GM12878 (cell line): ENCODE results near the gene SLCO2B1. TPM values are rescaled to one million over a fixed set of nuclear protein-coding genes. Genes with fewer than 3 reads are reported as not detected.

Source experiments
- ATAC-seq: fragments of 200-7000 bp; cut with Tn5 transposase; 3 replicates; pipeline ENCODE4 v1.9.1; 2020; ENCODE audit warnings: mild to moderate bottlenecking, moderate library complexity
- BruUV-seq: library from RNA; stranded (reverse); fragments of 400-500 nt; replicated peaks from 2 replicates; lab custom pipeline; 2021; lab: Mats Ljungman, UMichigan
- CTCF ChIA-PET: fragments of 300-600 bp; sonication (Branson Sonifier 250); formaldehyde crosslinking; extraction: SDS; loops from one replicate; lab custom pipeline; 2021; ENCODE audit warnings: inconsistent platforms; lab: Yijun Ruan, JAX
- POLR2A ChIA-PET: fragments of 350-600 bp; formaldehyde crosslinking; extraction: SDS; loops from one replicate; lab custom pipeline; 2021; ENCODE audit warnings: inconsistent platforms; lab: Charles Lee
- RAD21 ChIA-PET: fragments of 300-600 bp; sonication (Branson Sonifier 250); formaldehyde crosslinking; loops from one replicate; lab custom pipeline; 2023; ENCODE audit warnings: antibody characterized with exemption; ENCODE audit not compliant: unreplicated experiment; lab: Charles Lee
- SMC1A ChIA-PET: fragments of 300-600 bp; sonication (Branson Sonifier 250); formaldehyde crosslinking; loops from one replicate; lab custom pipeline; 2023; ENCODE audit not compliant: unreplicated experiment, uncharacterized antibody; lab: Charles Lee
- DNase-seq: peaks from one replicate; pipeline ENCODE4 v3.0.0-alpha.2; 2011; ENCODE audit warnings: low read depth, low spot score
- FAIRE-seq: peaks from 3 replicates; lab custom pipeline; 2011; peaks lifted over from hg19 to GRCh38; lab: Jason Lieb, UNC
- H2AFZ ChIP-seq: 2 replicates; pipeline ENCODE4 v1.6.0; 2011; ENCODE audit warnings: low read depth, low read length, control low read depth; ENCODE audit not compliant: control insufficient read depth
- H3K27ac ChIP-seq: 2 replicates; pipeline ENCODE4 v1.5.1; 2011; ENCODE audit warnings: control low read depth; ENCODE audit not compliant: control insufficient read depth, insufficient read depth
- H3K27me3 ChIP-seq, 2 experiments: replicated peaks in 1 of 2; 2 replicates each; pipeline versions ENCODE4 v1.6.0 to v1.6.1; 2011; ENCODE audit warnings: low read length in 1 of 2; ENCODE audit not compliant: control insufficient read depth in 2 of 2, insufficient read depth in 2 of 2
- H3K36me3 ChIP-seq, 2 experiments: 2 replicates each; pipeline ENCODE4 v1.5.1; 2011; ENCODE audit warnings: low read length in 1 of 2; ENCODE audit not compliant: control insufficient read depth in 2 of 2, insufficient read depth in 2 of 2
- H3K4me1 ChIP-seq: 2 replicates; pipeline ENCODE4 v1.6.1; 2011; ENCODE audit warnings: mild to moderate bottlenecking, low read length, moderate library complexity, mixed read lengths; ENCODE audit not compliant: control insufficient read depth, insufficient read depth
- H3K4me2 ChIP-seq: 2 replicates; pipeline ENCODE4 v1.6.0; 2011; ENCODE audit warnings: control low read depth; ENCODE audit not compliant: control insufficient read depth, insufficient read depth
- H3K4me3 ChIP-seq: fragments of 200-600 bp; sonication (generic); 2 replicates; pipeline ENCODE4 v1.5.1; 2016
- H3K79me2 ChIP-seq: 2 replicates; pipeline ENCODE4 v1.6.0; 2011; ENCODE audit warnings: low read length; ENCODE audit not compliant: control insufficient read depth, insufficient read depth
- H3K9ac ChIP-seq: 2 replicates; pipeline ENCODE4 v1.8.0; 2011; ENCODE audit warnings: low read length, control low read depth, mixed read lengths; ENCODE audit not compliant: control insufficient read depth, insufficient read depth
- H3K9me3 ChIP-seq: replicated peaks from 3 replicates; pipeline ENCODE4 v1.5.1; 2011; ENCODE audit warnings: mild to moderate bottlenecking, low read length; ENCODE audit not compliant: control insufficient read depth, insufficient read depth
- H4K20me1 ChIP-seq: 2 replicates; pipeline ENCODE4 v1.6.0; 2011; ENCODE audit not compliant: control insufficient read depth, insufficient read depth
- CBX3 ChIP-seq: fragments of 200-600 bp; sonication (generic); IDR thresholded peaks from 2 replicates; pipeline ENCODE4 v1.6.1; 2016; ENCODE audit warnings: low read depth, borderline replicate concordance
- CEBPB ChIP-seq, 2 experiments: fragments of 150-350 bp in 1 of 2; IDR thresholded peaks; 2 replicates each; pipeline ENCODE4 v1.6.1; 2012 to 2014; ENCODE audit warnings: low read depth in 2 of 2, low read length in 2 of 2, borderline replicate concordance in 1 of 2, inconsistent platforms in 1 of 2
- CREM ChIP-seq: IDR thresholded peaks from 2 replicates; pipeline ENCODE4 v1.6.1; 2014; ENCODE audit warnings: antibody characterized with exemption, low read depth
- DPF2 ChIP-seq: fragments of 450-650 bp; IDR thresholded peaks from 2 replicates; pipeline ENCODE4 v1.6.1; 2017; ENCODE audit warnings: mild to moderate bottlenecking
- HDGF ChIP-seq: fragments of 450-650 bp; IDR thresholded peaks from 2 replicates; pipeline ENCODE4 v1.6.1; 2016; ENCODE audit warnings: antibody characterized with exemption
- KAT2A ChIP-seq: conservative IDR thresholded peaks from 2 replicates; pipeline ENCODE4 v1.6.1; 2011; ENCODE audit warnings: low read depth, low read length; ENCODE audit not compliant: control insufficient read depth
- SIX5 ChIP-seq: IDR thresholded peaks from 2 replicates; pipeline ENCODE4 v1.6.1; 2011; ENCODE audit warnings: mild to moderate bottlenecking, low read depth, low read length, moderate library complexity; ENCODE audit not compliant: severe bottlenecking
- SMARCA5 ChIP-seq: fragments of 450-650 bp; IDR thresholded peaks from 2 replicates; pipeline ENCODE4 v1.6.1; 2017; ENCODE audit warnings: mild to moderate bottlenecking
- SMC3 ChIP-seq: IDR thresholded peaks from 2 replicates; pipeline ENCODE4 v1.6.1; 2011; ENCODE audit warnings: low read length, improper control_type of control experiment, borderline replicate concordance
- SUPT20H ChIP-seq: IDR thresholded peaks from 2 replicates; pipeline ENCODE4 v1.6.1; 2011; ENCODE audit warnings: low read depth, mild to moderate bottlenecking, low read length, moderate library complexity, borderline replicate concordance; ENCODE audit not compliant: control insufficient read depth
- YY1 ChIP-seq: IDR thresholded peaks from 2 replicates; pipeline ENCODE4 v1.6.1; 2011; ENCODE audit warnings: low read depth, mild to moderate bottlenecking, low read length
- WGBS: methylation state at CpG from one replicate; pipeline ENCODE4 v1.1.6; 2016; ENCODE audit warnings: low lambda C conversion rate; ENCODE audit not compliant: insufficient replicate concordance, insufficient coverage; ENCODE audit errors: missing lambda C conversion rate; 5-methylcytosine and 5-hydroxymethylcytosine counted together
- in situ Hi-C: fragments of 300-500 bp; cut with MboI; formaldehyde crosslinking; loops from 9 replicates; pipeline ENCODE4 v1.14.3; 2018; ENCODE audit warnings: mixed read lengths
- intact Hi-C: fragments of 100-400 bp; cut with micrococcal nuclease; formaldehyde crosslinking; loops from one replicate; pipeline ENCODE4 v1.14.2; 2022; ENCODE audit not compliant: unreplicated experiment
- polyA plus RNA-seq, 11 experiments: library from polyadenylated mRNA; depleted of rRNA in 4 of 11; unstranded in 6 of 11; stranded (reverse) in 5 of 11; fragments of >200 nt; fragmentation: Nextera tagmentation in 4 of 11; fragmentation: Illumina TruSeq in 1 of 11; extraction: Ambion mirVana in 4 of 11; extraction: Trizol in 1 of 11; gene quantifications; 1 replicate in 1 of 11; 2 replicates in 10 of 11; pipeline versions ENCODE4 v1.2.1 to v1.2.3, GENCODE V29; 2011 to 2016; ENCODE audit warnings: inconsistent platforms in 2 of 11, missing spikeins in 2 of 11, low read depth in 1 of 11
- total RNA-seq, 4 experiments: library from RNA; depleted of rRNA in 3 of 4; stranded (reverse); fragments of >200 nt in 3 of 4; fragmentation: Illumina TruSeq in 1 of 4; extraction: Trizol in 1 of 4; gene quantifications; 2 replicates each; pipeline versions ENCODE4 v1.2.1 to v1.2.3, GENCODE V29; 2013 to 2021
- TF ChIP-seq, protein P1 (sequence below): fragments of 450-650 bp; IDR thresholded peaks from 2 replicates; pipeline ENCODE4 v1.6.1; 2016; ENCODE audit warnings: mild to moderate bottlenecking, moderate library complexity, borderline replicate concordance
- TF ChIP-seq, protein P2 (sequence below): IDR thresholded peaks from 2 replicates; pipeline ENCODE4 v1.6.1; 2012; ENCODE audit warnings: low read depth, low read length, improper control_type of control experiment
- TF ChIP-seq, protein P3 (sequence below): fragments of 450-650 bp; IDR thresholded peaks from 2 replicates; pipeline ENCODE4 v1.6.1; 2017; ENCODE audit warnings: mild to moderate bottlenecking, moderate library complexity
- TF ChIP-seq, protein P4 (sequence below): IDR thresholded peaks from 2 replicates; pipeline ENCODE4 v1.6.1; 2011; ENCODE audit warnings: low read depth, mild to moderate bottlenecking, low read length, moderate library complexity, borderline replicate concordance; ENCODE audit errors: extremely low read depth

The SLCO2B1 gene
- total and polyA plus RNA-seq, 10 of the 15 experiments (the other 5 are each of a cell fraction or from before 2014, with no cell fraction given), result 0.05 to 3.5 (median 0.93) TPM; not detected in 2

DNA sequence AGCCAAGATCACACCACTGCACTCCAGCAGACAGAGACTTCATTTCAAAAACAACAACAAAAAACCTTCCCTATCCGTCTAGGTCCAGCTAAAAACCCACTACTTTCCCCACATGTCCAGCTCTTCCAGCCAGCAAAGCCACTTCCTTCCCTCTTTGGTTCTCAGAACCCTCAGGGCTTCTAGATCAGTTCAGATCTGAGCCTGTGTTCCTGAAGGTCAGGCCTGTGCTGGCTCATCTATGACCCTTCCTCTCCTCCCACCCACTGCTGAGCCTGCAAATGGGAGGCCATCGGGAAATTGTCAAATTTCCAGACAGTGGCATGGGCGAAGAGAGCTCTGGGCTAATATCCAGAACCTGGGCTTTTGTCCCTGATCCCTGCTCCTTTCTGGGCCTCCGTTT is 37.8 kb downstream of the SLCO2B1 start:
- CTCF ChIA-PET, result interaction anchor here (1.1 to 1.4 kb wide), 4 partner anchors 18 to 50 kb away, joined by 3 to 5 read pairs (median 4); no protein-coding TSS in a partner anchor
- no TSS peak for BruUV-seq
- DNase-seq, result no peak
- TF ChIP-seq, protein P1, sequence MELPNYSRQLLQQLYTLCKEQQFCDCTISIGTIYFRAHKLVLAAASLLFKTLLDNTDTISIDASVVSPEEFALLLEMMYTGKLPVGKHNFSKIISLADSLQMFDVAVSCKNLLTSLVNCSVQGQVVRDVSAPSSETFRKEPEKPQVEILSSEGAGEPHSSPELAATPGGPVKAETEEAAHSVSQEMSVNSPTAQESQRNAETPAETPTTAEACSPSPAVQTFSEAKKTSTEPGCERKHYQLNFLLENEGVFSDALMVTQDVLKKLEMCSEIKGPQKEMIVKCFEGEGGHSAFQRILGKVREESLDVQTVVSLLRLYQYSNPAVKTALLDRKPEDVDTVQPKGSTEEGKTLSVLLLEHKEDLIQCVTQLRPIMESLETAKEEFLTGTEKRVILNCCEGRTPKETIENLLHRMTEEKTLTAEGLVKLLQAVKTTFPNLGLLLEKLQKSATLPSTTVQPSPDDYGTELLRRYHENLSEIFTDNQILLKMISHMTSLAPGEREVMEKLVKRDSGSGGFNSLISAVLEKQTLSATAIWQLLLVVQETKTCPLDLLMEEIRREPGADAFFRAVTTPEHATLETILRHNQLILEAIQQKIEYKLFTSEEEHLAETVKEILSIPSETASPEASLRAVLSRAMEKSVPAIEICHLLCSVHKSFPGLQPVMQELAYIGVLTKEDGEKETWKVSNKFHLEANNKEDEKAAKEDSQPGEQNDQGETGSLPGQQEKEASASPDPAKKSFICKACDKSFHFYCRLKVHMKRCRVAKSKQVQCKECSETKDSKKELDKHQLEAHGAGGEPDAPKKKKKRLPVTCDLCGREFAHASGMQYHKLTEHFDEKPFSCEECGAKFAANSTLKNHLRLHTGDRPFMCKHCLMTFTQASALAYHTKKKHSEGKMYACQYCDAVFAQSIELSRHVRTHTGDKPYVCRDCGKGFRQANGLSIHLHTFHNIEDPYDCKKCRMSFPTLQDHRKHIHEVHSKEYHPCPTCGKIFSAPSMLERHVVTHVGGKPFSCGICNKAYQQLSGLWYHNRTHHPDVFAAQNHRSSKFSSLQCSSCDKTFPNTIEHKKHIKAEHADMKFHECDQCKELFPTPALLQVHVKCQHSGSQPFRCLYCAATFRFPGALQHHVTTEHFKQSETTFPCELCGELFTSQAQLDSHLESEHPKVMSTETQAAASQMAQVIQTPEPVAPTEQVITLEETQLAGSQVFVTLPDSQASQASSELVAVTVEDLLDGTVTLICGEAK, result no peak
- TF ChIP-seq, protein P2, sequence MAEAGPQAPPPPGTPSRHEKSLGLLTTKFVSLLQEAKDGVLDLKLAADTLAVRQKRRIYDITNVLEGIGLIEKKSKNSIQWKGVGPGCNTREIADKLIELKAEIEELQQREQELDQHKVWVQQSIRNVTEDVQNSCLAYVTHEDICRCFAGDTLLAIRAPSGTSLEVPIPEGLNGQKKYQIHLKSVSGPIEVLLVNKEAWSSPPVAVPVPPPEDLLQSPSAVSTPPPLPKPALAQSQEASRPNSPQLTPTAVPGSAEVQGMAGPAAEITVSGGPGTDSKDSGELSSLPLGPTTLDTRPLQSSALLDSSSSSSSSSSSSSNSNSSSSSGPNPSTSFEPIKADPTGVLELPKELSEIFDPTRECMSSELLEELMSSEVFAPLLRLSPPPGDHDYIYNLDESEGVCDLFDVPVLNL, result no peak
- no peak for TF ChIP-seq SUPT20H
- TF ChIP-seq KAT2A, result no peak
- TF ChIP-seq, protein P3, sequence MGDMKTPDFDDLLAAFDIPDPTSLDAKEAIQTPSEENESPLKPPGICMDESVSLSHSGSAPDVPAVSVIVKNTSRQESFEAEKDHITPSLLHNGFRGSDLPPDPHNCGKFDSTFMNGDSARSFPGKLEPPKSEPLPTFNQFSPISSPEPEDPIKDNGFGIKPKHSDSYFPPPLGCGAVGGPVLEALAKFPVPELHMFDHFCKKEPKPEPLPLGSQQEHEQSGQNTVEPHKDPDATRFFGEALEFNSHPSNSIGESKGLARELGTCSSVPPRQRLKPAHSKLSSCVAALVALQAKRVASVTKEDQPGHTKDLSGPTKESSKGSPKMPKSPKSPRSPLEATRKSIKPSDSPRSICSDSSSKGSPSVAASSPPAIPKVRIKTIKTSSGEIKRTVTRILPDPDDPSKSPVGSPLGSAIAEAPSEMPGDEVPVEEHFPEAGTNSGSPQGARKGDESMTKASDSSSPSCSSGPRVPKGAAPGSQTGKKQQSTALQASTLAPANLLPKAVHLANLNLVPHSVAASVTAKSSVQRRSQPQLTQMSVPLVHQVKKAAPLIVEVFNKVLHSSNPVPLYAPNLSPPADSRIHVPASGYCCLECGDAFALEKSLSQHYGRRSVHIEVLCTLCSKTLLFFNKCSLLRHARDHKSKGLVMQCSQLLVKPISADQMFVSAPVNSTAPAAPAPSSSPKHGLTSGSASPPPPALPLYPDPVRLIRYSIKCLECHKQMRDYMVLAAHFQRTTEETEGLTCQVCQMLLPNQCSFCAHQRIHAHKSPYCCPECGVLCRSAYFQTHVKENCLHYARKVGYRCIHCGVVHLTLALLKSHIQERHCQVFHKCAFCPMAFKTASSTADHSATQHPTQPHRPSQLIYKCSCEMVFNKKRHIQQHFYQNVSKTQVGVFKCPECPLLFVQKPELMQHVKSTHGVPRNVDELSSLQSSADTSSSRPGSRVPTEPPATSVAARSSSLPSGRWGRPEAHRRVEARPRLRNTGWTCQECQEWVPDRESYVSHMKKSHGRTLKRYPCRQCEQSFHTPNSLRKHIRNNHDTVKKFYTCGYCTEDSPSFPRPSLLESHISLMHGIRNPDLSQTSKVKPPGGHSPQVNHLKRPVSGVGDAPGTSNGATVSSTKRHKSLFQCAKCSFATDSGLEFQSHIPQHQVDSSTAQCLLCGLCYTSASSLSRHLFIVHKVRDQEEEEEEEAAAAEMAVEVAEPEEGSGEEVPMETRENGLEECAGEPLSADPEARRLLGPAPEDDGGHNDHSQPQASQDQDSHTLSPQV, result no peak
- no peak for TF ChIP-seq SIX5
- TF ChIP-seq CREM, result no peak
- no peak for TF ChIP-seq HDGF
- TF ChIP-seq DPF2, result no peak
- TF ChIP-seq CBX3, result no peak
- TF ChIP-seq YY1, result no peak
- no peak for TF ChIP-seq SMARCA5
- TF ChIP-seq CEBPB (IDR thresholded peaks at IDR 0.05; ENCODE audit: borderline replicate concordance in 1 of 2, low read depth in 2 of 2, low read length in 2 of 2), result no peak
- TF ChIP-seq, protein P4, sequence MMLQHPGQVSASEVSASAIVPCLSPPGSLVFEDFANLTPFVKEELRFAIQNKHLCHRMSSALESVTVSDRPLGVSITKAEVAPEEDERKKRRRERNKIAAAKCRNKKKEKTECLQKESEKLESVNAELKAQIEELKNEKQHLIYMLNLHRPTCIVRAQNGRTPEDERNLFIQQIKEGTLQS, result no peak
- no peak for TF ChIP-seq SMC3

More for the DNA sequence above, 37.8 kb downstream of the SLCO2B1 start:
- no peak for ATAC-seq
- intact Hi-C loops (no loop called here), in situ Hi-C loops (no loop called here)
- ChIA-PET RAD21 (no interaction called here), SMC1A (interaction anchor here (1.1 kb wide), 1 partner anchor 16 kb away, joined by 3 read pairs; no protein-coding TSS in a partner anchor), POLR2A (no interaction called here)
- H4K20me1 ChIP-seq, result peaks cover under 1% of the 10 kb centered on the region; the same call in 1 of the 2 replicates
- no peaks in the 10 kb centered on the region for H3K79me2 ChIP-seq
- WGBS, result 0% methylated on average over 4 of the region's 4 CpGs
- no peaks in the 10 kb centered on the region for H3K9me3 ChIP-seq
- FAIRE-seq, result no peak
- H3K4me3 ChIP-seq, result no peak overlapping the region
- no peak overlapping the region for H3K9ac ChIP-seq
- H3K4me2 ChIP-seq, result no peak overlapping the region
- no peak overlapping the region for H2AFZ ChIP-seq
- no peaks in the 10 kb centered on the region for H3K4me1 ChIP-seq
- H3K36me3 ChIP-seq, result no peaks in the 10 kb centered on the region
- H3K27ac ChIP-seq, result no peak overlapping the region
- H3K27me3 ChIP-seq, result no peaks in the 10 kb centered on the region; a peak in 2 of 4 replicates
